HEK293 (cell line): ENCODE measurements around the gene ZFP92.

Source experiments
- CTCF ChIA-PET: fragments of 350-600 bp; formaldehyde crosslinking; extraction: SDS; loops from one replicate; lab custom pipeline; 2021; ENCODE audit warnings: antibody characterized with exemption; lab: Yijun Ruan, JAX
- POLR2A ChIA-PET: fragments of 300-600 bp; formaldehyde crosslinking; extraction: SDS; loops from one replicate; lab custom pipeline; 2020; ENCODE audit warnings: antibody characterized with exemption, inconsistent platforms; lab: Yijun Ruan, JAX
- H3K27ac ChIP-seq: fragments of 200-500 bp; sonication (Bioruptor generic); 2 replicates; pipeline ENCODE4 v1.5.1; 2014; ENCODE audit warnings: low read depth, low read length, control low read depth, inconsistent platforms; ENCODE audit errors: extremely low read depth
- H3K36me3 ChIP-seq, 2 experiments: fragments of 200-500 bp in 1 of 2; sonication (Bioruptor generic) in 1 of 2; 1 replicate in 1 of 2; 2 replicates in 1 of 2; pipeline ENCODE4 v1.5.1; 2014 to 2017; ENCODE audit warnings: inconsistent platforms in 2 of 2, low read length in 2 of 2; ENCODE audit not compliant: control insufficient read depth in 2 of 2, insufficient read depth in 1 of 2
- H3K4me1 ChIP-seq: fragments of 200-500 bp; sonication (Bioruptor generic); 2 replicates; pipeline ENCODE4 v1.5.1; 2014; ENCODE audit warnings: mild to moderate bottlenecking, low read length, inconsistent platforms; ENCODE audit not compliant: control insufficient read depth, insufficient read depth
- H3K4me3 ChIP-seq: 2 replicates; pipeline ENCODE4 v1.5.1; 2011; ENCODE audit warnings: low read depth, mild to moderate bottlenecking, control low read depth, low read length, moderate library complexity
- H3K9me3 ChIP-seq: fragments of 200-500 bp; sonication (Bioruptor generic); 2 replicates; pipeline ENCODE4 v1.5.1; 2014; ENCODE audit warnings: low read depth, low read length, inconsistent platforms; ENCODE audit not compliant: control insufficient read depth, insufficient read depth
- BCL6B ChIP-seq: fragments of 450-650 bp; formaldehyde crosslinking; IDR thresholded peaks from 2 replicates; pipeline ENCODE4 v1.5.1; 2017; ENCODE audit warnings: missing biosample characterization, missing genetic modification characterization
- GLI2 ChIP-seq: fragments of 450-650 bp; formaldehyde crosslinking; IDR thresholded peaks from 2 replicates; pipeline ENCODE4; 2017; ENCODE audit warnings: missing biosample characterization, missing genetic modification characterization, low read depth, borderline replicate concordance
- KLF16 ChIP-seq: fragments of 450-650 bp; formaldehyde crosslinking; IDR thresholded peaks from 2 replicates; pipeline ENCODE4 v1.5.1; 2017; ENCODE audit warnings: missing biosample characterization, missing genetic modification characterization
- MZF1 ChIP-seq: fragments of 450-650 bp; formaldehyde crosslinking; IDR thresholded peaks from 2 replicates; pipeline ENCODE4 v1.5.1; 2017; ENCODE audit warnings: missing biosample characterization, missing genetic modification characterization, borderline replicate concordance
- REPIN1 ChIP-seq: fragments of 450-650 bp; formaldehyde crosslinking; IDR thresholded peaks from 2 replicates; pipeline ENCODE4 v1.5.1; 2017; ENCODE audit warnings: missing biosample characterization, missing genetic modification characterization, low read depth
- SCRT1 ChIP-seq: fragments of 450-650 bp; formaldehyde crosslinking; IDR thresholded peaks from 2 replicates; pipeline ENCODE4 v1.5.1; 2016; ENCODE audit warnings: missing biosample characterization, missing genetic modification characterization, borderline replicate concordance
- ZNF10 ChIP-seq: fragments of 450-650 bp; formaldehyde crosslinking; IDR thresholded peaks from 2 replicates; pipeline ENCODE4 v1.5.1; 2017; ENCODE audit warnings: missing biosample characterization, missing genetic modification characterization
- ZNF114 ChIP-seq: fragments of 450-650 bp; formaldehyde crosslinking; IDR thresholded peaks from 2 replicates; pipeline ENCODE4 v1.5.0; 2017; ENCODE audit warnings: missing biosample characterization, missing genetic modification characterization
- ZNF214 ChIP-seq: fragments of 450-650 bp; formaldehyde crosslinking; IDR thresholded peaks from 2 replicates; pipeline ENCODE4 v1.5.1; 2017; ENCODE audit warnings: missing biosample characterization, mild to moderate bottlenecking, missing genetic modification characterization, borderline replicate concordance
- ZNF341 ChIP-seq: fragments of 450-650 bp; formaldehyde crosslinking; IDR thresholded peaks from 2 replicates; pipeline ENCODE4; 2016; ENCODE audit warnings: low read depth, missing biosample characterization, missing genetic modification characterization
- ZNF391 ChIP-seq: fragments of 450-650 bp; formaldehyde crosslinking; IDR thresholded peaks from 2 replicates; pipeline ENCODE4 v1.5.1; 2016; ENCODE audit warnings: low read depth, missing biosample characterization, missing genetic modification characterization, borderline replicate concordance
- ZNF426 ChIP-seq: fragments of 450-650 bp; formaldehyde crosslinking; IDR thresholded peaks from 2 replicates; pipeline ENCODE4 v1.5.1; 2017; ENCODE audit warnings: missing biosample characterization, missing genetic modification characterization, mild to moderate bottlenecking, inconsistent platforms, moderate library complexity
- ZNF510 ChIP-seq: fragments of 450-650 bp; formaldehyde crosslinking; IDR thresholded peaks from 2 replicates; pipeline ENCODE4 v1.5.1; 2018; ENCODE audit warnings: mild to moderate bottlenecking, missing genetic modification characterization, missing biosample characterization; ENCODE audit not compliant: insufficient replicate concordance
- ZNF518A ChIP-seq: fragments of 450-650 bp; formaldehyde crosslinking; conservative IDR thresholded peaks from 2 replicates; pipeline ENCODE4 v1.5.1; 2016; ENCODE audit warnings: low read depth, missing biosample characterization, missing genetic modification characterization
- ZNF544 ChIP-seq: fragments of 450-650 bp; formaldehyde crosslinking; IDR thresholded peaks from 2 replicates; pipeline ENCODE4 v1.5.0; 2017; ENCODE audit warnings: missing biosample characterization, missing genetic modification characterization
- ZNF558 ChIP-seq: fragments of 450-650 bp; formaldehyde crosslinking; IDR thresholded peaks from 2 replicates; pipeline ENCODE4 v1.5.1; 2016; ENCODE audit warnings: missing biosample characterization, missing genetic modification characterization
- ZNF596 ChIP-seq: fragments of 450-650 bp; IDR thresholded peaks from 2 replicates; pipeline ENCODE4 v1.5.0; 2018; ENCODE audit warnings: missing biosample characterization, mild to moderate bottlenecking, missing genetic modification characterization, moderate library complexity
- ZNF677 ChIP-seq: fragments of 450-650 bp; IDR thresholded peaks from 2 replicates; pipeline ENCODE4 v1.5.0; 2018; ENCODE audit warnings: missing biosample characterization, mild to moderate bottlenecking, missing genetic modification characterization, moderate library complexity
- ZNF76 ChIP-seq: fragments of 450-650 bp; formaldehyde crosslinking; IDR thresholded peaks from 2 replicates; pipeline ENCODE4; 2016; ENCODE audit warnings: low read depth, missing biosample characterization, missing genetic modification characterization, borderline replicate concordance
- ZSCAN4 ChIP-seq: fragments of 450-650 bp; formaldehyde crosslinking; IDR thresholded peaks from 2 replicates; pipeline ENCODE4 v1.5.1; 2017; ENCODE audit warnings: missing biosample characterization, missing genetic modification characterization

The ZFP92 gene

GRCh38 chrX:153413731-153414130, 2.5 kb downstream of the ZFP92 start:
- ChIA-PET CTCF (interaction anchor here (1.2 to 1.6 kb wide), 2 partner anchors 25 to 471 kb away, joined by 4 to 8 read pairs; no protein-coding TSS in a partner anchor), POLR2A (no interaction called here)
- H3K4me3 ChIP-seq = no peak overlapping the region

More at GRCh38 chrX:153413731-153414130, 2.5 kb downstream of the ZFP92 start:
- Histone ChIP-seq H3K36me3 (no peaks in the 10 kb centered on the region), H3K4me1 (no peaks in the 10 kb centered on the region; the same call in 1 of the 2 replicates), H3K9me3 (no peaks in the 10 kb centered on the region), H3K27ac (no peak overlapping the region)
- TF ChIP-seq ZNF391 = no peak
- TF ChIP-seq ZNF10 (tag by site-specific recombination) = no peak
- no peak for TF ChIP-seq KLF16
- no peak for TF ChIP-seq ZNF596 (tag by site-specific recombination)
- TF ChIP-seq SCRT1 (tag by site-specific recombination) = no peak
- no peak for TF ChIP-seq ZNF518A (tag by site-specific recombination)
- TF ChIP-seq REPIN1 (tag by site-specific recombination) = no peak
- TF ChIP-seq GLI2 = no peak
- TF ChIP-seq ZNF341 (tag by site-specific recombination) = no peak
- no peak for TF ChIP-seq ZNF76 (tag by site-specific recombination)
- no peak for TF ChIP-seq ZNF510 (tag by site-specific recombination)
- no peak for TF ChIP-seq ZNF214 (tag by site-specific recombination)
- no peak for TF ChIP-seq ZNF544
- TF ChIP-seq MZF1 (tag by site-specific recombination) = no peak
- no peak for TF ChIP-seq BCL6B
- no peak for TF ChIP-seq ZNF426 (tag by site-specific recombination)
- no peak for TF ChIP-seq ZNF677 (tag by site-specific recombination)
- TF ChIP-seq ZSCAN4 = no peak
- TF ChIP-seq ZNF114 (tag by site-specific recombination) = no peak
- no peak for TF ChIP-seq ZNF558 (tag by site-specific recombination)
